ENCODE measurements around the gene ADAMTS3. TPM values are rescaled to one million over a fixed set of nuclear protein-coding genes. Genes with fewer than 3 reads are reported as not detected.

ADAMTS3 gene
- total RNA-seq, 4 donors from 2014 or later = 0.18 to 0.41 (median 0.23) TPM; not detected in 1

GRCh38 chr4:72448231-72448630, 120.8 kb downstream of the ADAMTS3 start:
- no peak overlapping the region for H3K27ac ChIP-seq
- in situ Hi-C loops (cut with MboI; ENCODE audit: low sequenced_read_pairs in 4 of 4) = no loop called here
- ATAC-seq (no peak), DNase-seq (no peak)
- intact Hi-C loops (cut with DNase I; ENCODE audit: low total_unique reads) = no loop called here
- no peak overlapping the region for H3K4me3 ChIP-seq
- H3K27me3 ChIP-seq = no peaks in the 10 kb centered on the region
- H3K36me3 ChIP-seq = no peaks in the 10 kb centered on the region
- TF ChIP-seq CTCF (IDR thresholded peaks at IDR 0.05 in 4 of 5, conservative IDR thresholded peaks at IDR 0.05 in 1 of 5) = no peak
- TF ChIP-seq POLR2A (IDR thresholded peaks at IDR 0.05) = no peak
- H3K9me3 ChIP-seq = no peaks in the 10 kb centered on the region
- no peaks in the 10 kb centered on the region for H3K4me1 ChIP-seq

DNA sequence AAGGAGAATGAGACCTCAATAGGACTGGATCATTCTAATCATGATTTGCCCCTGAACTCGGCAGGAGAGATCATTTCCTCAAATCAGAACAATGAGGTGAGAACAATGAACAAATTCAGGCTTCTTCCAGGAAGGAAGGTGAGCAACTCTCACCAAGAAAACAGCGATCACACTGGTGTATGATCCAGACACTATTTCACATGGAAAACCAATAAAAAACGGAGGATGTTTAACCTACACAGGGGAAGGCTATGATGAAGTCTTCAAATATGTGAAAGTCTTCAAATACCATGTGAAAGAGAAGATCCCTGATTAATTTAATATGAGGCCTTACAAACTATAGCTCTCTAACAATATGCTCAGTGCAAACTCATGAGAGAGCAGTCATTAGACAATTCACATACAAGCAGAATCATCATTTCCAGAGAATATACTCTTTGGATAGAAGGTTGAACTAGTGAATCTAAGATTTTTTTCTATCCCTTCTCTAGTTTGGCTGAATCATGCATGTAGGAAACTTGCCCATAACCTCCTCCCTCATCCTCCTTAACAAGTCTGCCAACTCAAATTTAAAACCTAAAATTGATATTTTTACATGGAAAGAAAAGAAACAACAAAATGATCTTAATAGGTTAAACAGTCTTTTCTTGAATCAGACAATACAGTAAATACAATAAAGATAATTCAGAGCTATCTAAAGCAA, 122.5 kb downstream of the ADAMTS3 start:
- Histone ChIP-seq H3K36me3 (no peaks in the 10 kb centered on the region), H3K9me3 (no peaks in the 10 kb centered on the region), H3K4me1 (no peaks in the 10 kb centered on the region), H3K27ac (no peak overlapping the region), H3K4me3 (no peak overlapping the region), H3K27me3 (no peaks in the 10 kb centered on the region)
- in situ Hi-C loops (cut with MboI; ENCODE audit: low sequenced_read_pairs in 4 of 4) = no loop called here
- no peak for TF ChIP-seq CTCF (IDR thresholded peaks at IDR 0.05 in 4 of 5, conservative IDR thresholded peaks at IDR 0.05 in 1 of 5)
- TF ChIP-seq POLR2A (IDR thresholded peaks at IDR 0.05) = no peak
- intact Hi-C loops (cut with DNase I; ENCODE audit: low total_unique reads) = no loop called here
- ATAC-seq = no peak
- DNase-seq = no peak

GRCh38 chr4:72444092-72444491, 124.9 kb downstream of the ADAMTS3 start:
- no peak for TF ChIP-seq POLR2A (IDR thresholded peaks at IDR 0.05)
- no peak for TF ChIP-seq CTCF (IDR thresholded peaks at IDR 0.05 in 4 of 5, conservative IDR thresholded peaks at IDR 0.05 in 1 of 5)
- Histone ChIP-seq H3K36me3 (no peaks in the 10 kb centered on the region), H3K9me3 (no peaks in the 10 kb centered on the region), H3K4me3 (no peak overlapping the region), H3K4me1 (no peaks in the 10 kb centered on the region), H3K27ac (no peak overlapping the region), H3K27me3 (no peaks in the 10 kb centered on the region)
- intact Hi-C loops (cut with DNase I; ENCODE audit: low total_unique reads) = no loop called here
- DNase-seq (no peak), ATAC-seq (no peak)
- in situ Hi-C loops (cut with MboI; ENCODE audit: low sequenced_read_pairs in 4 of 4) = no loop called here

DNA sequence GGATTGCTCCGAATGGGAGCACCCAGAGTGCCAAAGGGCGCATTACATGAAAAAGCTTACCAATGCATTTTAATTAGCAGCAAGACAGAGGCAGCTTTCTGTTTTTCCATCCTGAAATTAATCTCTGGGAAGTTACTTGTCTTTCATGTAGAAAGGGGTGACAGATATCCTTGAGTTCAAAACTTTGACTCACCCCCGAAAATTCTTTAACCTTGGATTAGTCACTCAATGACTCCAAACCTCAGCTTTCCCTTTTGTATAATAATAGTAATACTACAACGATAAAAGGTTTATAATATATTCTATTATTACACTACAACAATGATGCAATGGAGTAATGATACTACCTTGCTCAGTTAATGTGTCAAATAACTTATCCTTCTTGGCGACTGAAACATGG, 126.3 kb downstream of the ADAMTS3 start:
- no peak for ATAC-seq

More for the DNA sequence above, 126.3 kb downstream of the ADAMTS3 start:
- DNase-seq = no peak
- Histone ChIP-seq H3K4me1 (no peaks in the 10 kb centered on the region), H3K36me3 (no peaks in the 10 kb centered on the region), H3K9me3 (no peaks in the 10 kb centered on the region), H3K27ac (no peak overlapping the region), H3K4me3 (no peak overlapping the region), H3K27me3 (no peaks in the 10 kb centered on the region)
- in situ Hi-C loops (cut with MboI; ENCODE audit: low sequenced_read_pairs in 4 of 4) (no loop called here), intact Hi-C loops (cut with DNase I; ENCODE audit: low total_unique reads) (no loop called here)
- TF ChIP-seq POLR2A (IDR thresholded peaks at IDR 0.05) = no peak
- no peak for TF ChIP-seq CTCF (IDR thresholded peaks at IDR 0.05 in 4 of 5, conservative IDR thresholded peaks at IDR 0.05 in 1 of 5)
